IMR-90 (cell line): ENCODE measurements around the gene PLEKHA8.

Source experiments
- BHLHE40 ChIP-seq: fragments of 150-350 bp; IDR thresholded peaks from 2 replicates; pipeline ENCODE4 v1.6.1; 2016; ENCODE audit warnings: mild to moderate bottlenecking, low read depth, low read length
- CEBPB ChIP-seq: IDR thresholded peaks from 2 replicates; pipeline ENCODE4 v1.6.1; 2012; ENCODE audit warnings: low read depth, low read length, improper control_type of control experiment
- MAFK ChIP-seq: IDR thresholded peaks from 2 replicates; pipeline ENCODE4 v1.6.1; 2012; ENCODE audit warnings: low read depth, low read length, improper control_type of control experiment
- POLR2A ChIP-seq: IDR thresholded peaks from 2 replicates; pipeline ENCODE4 v1.6.1; 2012; ENCODE audit warnings: mild to moderate bottlenecking, low read depth, low read length
- TF ChIP-seq, protein P1 (sequence below): conservative IDR thresholded peaks from 2 replicates; pipeline ENCODE4 v1.5.1; 2012; ENCODE audit warnings: mild to moderate bottlenecking, low read depth, low read length, improper control_type of control experiment

DNA sequence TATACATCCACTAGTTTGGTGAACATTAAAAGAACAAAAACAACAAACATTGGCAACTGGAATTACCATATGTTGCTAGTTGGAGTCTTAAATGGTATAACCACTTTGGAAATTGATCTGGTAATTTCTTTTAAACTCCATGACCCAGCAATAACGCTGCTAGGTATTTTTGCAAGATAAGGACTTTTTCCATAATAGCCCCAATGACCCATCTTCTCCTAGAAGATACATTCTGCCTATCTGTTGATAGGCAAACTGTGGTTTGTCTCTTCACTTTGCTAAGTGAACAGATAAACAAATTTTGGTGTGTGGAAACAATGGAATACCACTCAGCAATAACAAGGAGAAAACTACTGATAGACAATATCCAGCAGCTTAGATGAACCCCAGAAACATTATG is 75.9 kb downstream of the PLEKHA8 start:
- TF ChIP-seq, protein P1, sequence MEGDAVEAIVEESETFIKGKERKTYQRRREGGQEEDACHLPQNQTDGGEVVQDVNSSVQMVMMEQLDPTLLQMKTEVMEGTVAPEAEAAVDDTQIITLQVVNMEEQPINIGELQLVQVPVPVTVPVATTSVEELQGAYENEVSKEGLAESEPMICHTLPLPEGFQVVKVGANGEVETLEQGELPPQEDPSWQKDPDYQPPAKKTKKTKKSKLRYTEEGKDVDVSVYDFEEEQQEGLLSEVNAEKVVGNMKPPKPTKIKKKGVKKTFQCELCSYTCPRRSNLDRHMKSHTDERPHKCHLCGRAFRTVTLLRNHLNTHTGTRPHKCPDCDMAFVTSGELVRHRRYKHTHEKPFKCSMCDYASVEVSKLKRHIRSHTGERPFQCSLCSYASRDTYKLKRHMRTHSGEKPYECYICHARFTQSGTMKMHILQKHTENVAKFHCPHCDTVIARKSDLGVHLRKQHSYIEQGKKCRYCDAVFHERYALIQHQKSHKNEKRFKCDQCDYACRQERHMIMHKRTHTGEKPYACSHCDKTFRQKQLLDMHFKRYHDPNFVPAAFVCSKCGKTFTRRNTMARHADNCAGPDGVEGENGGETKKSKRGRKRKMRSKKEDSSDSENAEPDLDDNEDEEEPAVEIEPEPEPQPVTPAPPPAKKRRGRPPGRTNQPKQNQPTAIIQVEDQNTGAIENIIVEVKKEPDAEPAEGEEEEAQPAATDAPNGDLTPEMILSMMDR: no peak
- TF ChIP-seq POLR2A: no peak
- no peak for TF ChIP-seq CEBPB
- peak; percentile 48; the same call in 1 of the 2 replicates for TF ChIP-seq MAFK
- TF ChIP-seq BHLHE40: no peak
